OCI-LY3 (cell line): Measurements from ENCODE around the gene SH3BP2.

Source experiments
- EZH2phosphoT487 ChIP-seq: fragments of 200-600 bp; shearing (Covaris generic); IDR thresholded peaks from 2 replicates; pipeline ENCODE4 v1.6.1; 2018; ENCODE audit warnings: antibody characterized with exemption, mixed run types, low read depth
- TF ChIP-seq, protein P1 (sequence below): fragments of 200-600, 300-600 bp; sonication (generic); IDR thresholded peaks from 2 replicates; pipeline ENCODE4 v1.5.1; 2014; ENCODE audit warnings: antibody characterized with exemption, low read length, low read depth

DNA sequence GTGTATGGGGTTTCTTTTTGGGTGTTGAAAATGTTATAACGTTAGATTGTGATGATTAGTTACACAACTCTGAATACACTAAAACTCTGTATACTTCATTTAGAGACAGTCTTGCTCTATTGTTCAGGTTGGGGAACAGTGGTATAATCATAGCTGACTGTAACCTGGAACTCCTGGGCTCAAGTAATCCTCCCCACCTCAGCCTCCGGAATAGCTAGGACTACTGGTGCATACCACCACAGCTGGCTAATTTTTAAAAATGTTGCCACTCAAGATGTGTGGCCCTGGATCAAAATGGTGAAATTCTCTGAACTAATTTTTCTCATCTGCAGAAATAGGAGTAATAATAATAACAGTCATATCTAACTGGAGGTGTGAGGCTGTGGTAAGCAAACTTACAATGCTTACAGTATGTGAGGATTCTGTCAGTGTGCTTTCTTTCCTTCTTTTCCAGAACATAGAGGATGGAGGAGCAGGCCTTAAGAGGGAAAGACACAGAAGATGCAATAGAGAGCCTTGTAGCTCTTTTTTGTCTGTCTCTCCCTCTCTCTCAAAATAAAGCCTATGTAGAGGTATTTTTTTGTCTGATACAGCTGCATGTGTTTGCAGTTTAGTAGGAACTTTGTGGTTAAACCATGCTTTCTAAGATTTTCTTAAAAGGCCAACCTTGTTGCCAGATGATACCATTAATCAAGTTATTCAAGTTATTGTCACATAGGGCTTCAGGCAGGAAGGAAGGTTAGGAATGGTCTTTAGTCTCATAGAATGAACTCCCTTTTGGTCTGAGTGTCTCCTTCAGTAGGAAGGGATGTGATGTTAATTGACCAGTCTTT lies 58.3 kb downstream of the SH3BP2 start:
- TF ChIP-seq, protein P1, sequence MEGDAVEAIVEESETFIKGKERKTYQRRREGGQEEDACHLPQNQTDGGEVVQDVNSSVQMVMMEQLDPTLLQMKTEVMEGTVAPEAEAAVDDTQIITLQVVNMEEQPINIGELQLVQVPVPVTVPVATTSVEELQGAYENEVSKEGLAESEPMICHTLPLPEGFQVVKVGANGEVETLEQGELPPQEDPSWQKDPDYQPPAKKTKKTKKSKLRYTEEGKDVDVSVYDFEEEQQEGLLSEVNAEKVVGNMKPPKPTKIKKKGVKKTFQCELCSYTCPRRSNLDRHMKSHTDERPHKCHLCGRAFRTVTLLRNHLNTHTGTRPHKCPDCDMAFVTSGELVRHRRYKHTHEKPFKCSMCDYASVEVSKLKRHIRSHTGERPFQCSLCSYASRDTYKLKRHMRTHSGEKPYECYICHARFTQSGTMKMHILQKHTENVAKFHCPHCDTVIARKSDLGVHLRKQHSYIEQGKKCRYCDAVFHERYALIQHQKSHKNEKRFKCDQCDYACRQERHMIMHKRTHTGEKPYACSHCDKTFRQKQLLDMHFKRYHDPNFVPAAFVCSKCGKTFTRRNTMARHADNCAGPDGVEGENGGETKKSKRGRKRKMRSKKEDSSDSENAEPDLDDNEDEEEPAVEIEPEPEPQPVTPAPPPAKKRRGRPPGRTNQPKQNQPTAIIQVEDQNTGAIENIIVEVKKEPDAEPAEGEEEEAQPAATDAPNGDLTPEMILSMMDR = no peak
- TF ChIP-seq EZH2phosphoT487 = no peak
